OCI-LY7 (cell line): Measurements from ENCODE around the gene USP30. TPM values are rescaled to one million over a fixed set of nuclear protein-coding genes. Genes with fewer than 3 reads are reported as not detected.

Source experiments
- BruUV-seq: library from RNA; stranded (reverse); fragments of 400-500 nt; replicated peaks from 2 replicates; lab custom pipeline; 2021; lab: Mats Ljungman, UMichigan
- CTCF ChIA-PET: fragments of 300-600 bp; sonication (Branson Sonifier 250); formaldehyde crosslinking; loops from one replicate; lab custom pipeline; 2022; ENCODE audit warnings: antibody characterized with exemption; ENCODE audit not compliant: unreplicated experiment; lab: Charles Lee
- POLR2A ChIA-PET: fragments of 300-600 bp; sonication (Branson Sonifier 250); formaldehyde crosslinking; loops from one replicate; lab custom pipeline; 2022; ENCODE audit warnings: antibody characterized with exemption; lab: Charles Lee
- DNase-seq: peaks from one replicate; pipeline ENCODE4 v3.0.0-alpha.2; 2015; ENCODE audit warnings: low spot score
- H2AFZ ChIP-seq: fragments of 200-600 bp; sonication (generic), shearing (Covaris generic); 2 replicates; pipeline ENCODE4 v1.6.1; 2014; ENCODE audit warnings: mild to moderate bottlenecking, antibody characterized with exemption, low read length, moderate library complexity
- H3K27ac ChIP-seq: fragments of 200-600 bp; sonication (generic); 2 replicates; pipeline ENCODE4 v1.5.1; 2014; ENCODE audit warnings: mixed run types, low read depth, mild to moderate bottlenecking, moderate library complexity, low read length, inconsistent platforms; ENCODE audit not compliant: poor library complexity, severe bottlenecking
- H3K36me3 ChIP-seq: fragments of 200-600 bp; sonication (generic); 2 replicates; pipeline ENCODE4 v1.6.1; 2014; ENCODE audit warnings: mild to moderate bottlenecking, antibody characterized with exemption, low read length, moderate library complexity, mixed read lengths; ENCODE audit not compliant: insufficient read depth
- H3K4me1 ChIP-seq: fragments of 200-600 bp; sonication (generic); 2 replicates; pipeline ENCODE4 v1.5.1; 2014; ENCODE audit warnings: mild to moderate bottlenecking, low read length; ENCODE audit not compliant: insufficient read depth, poor library complexity, severe bottlenecking
- H3K4me2 ChIP-seq: fragments of 200-600 bp; sonication (generic); 2 replicates; pipeline ENCODE4 v1.6.1; 2014; ENCODE audit warnings: mild to moderate bottlenecking, low read length
- H3K4me3 ChIP-seq: fragments of 200-600 bp; sonication (generic); 2 replicates; pipeline ENCODE4 v1.5.1; 2014; ENCODE audit warnings: mild to moderate bottlenecking, low read depth, low read length; ENCODE audit not compliant: poor library complexity, severe bottlenecking
- H3K79me2 ChIP-seq: fragments of 200-600 bp; sonication (generic); 2 replicates; pipeline ENCODE4 v1.6.1; 2016; ENCODE audit warnings: low read depth, mild to moderate bottlenecking, low read length, moderate library complexity, mixed read lengths; ENCODE audit not compliant: insufficient read depth
- H3K9me2 ChIP-seq: fragments of 200-600 bp; sonication (generic); 2 replicates; pipeline ENCODE4 v1.6.1; 2016; ENCODE audit warnings: mild to moderate bottlenecking, low read length, mixed read lengths; ENCODE audit not compliant: insufficient read depth
- H3K9me3 ChIP-seq: fragments of 200-600 bp; sonication (generic); 2 replicates; pipeline ENCODE4 v1.6.1; 2014; ENCODE audit warnings: mild to moderate bottlenecking, mixed run types, low read length, mixed read lengths
- H4K20me1 ChIP-seq: fragments of 200-600 bp; sonication (generic); 2 replicates; pipeline ENCODE4 v1.6.1; 2014; ENCODE audit warnings: mild to moderate bottlenecking, antibody characterized with exemption, low read length, moderate library complexity, mixed read lengths; ENCODE audit not compliant: insufficient read depth
- CTCF ChIP-seq: fragments of 200-600 bp; sonication (generic); conservative IDR thresholded peaks from 2 replicates; pipeline ENCODE4 v1.5.1; 2014; ENCODE audit warnings: mild to moderate bottlenecking, antibody characterized with exemption, low read length, moderate library complexity, mixed read lengths
- EZH2phosphoT487 ChIP-seq: fragments of 200-600 bp; sonication (generic); IDR thresholded peaks from 2 replicates; pipeline ENCODE4 v1.6.1; 2018; ENCODE audit warnings: low read depth, borderline replicate concordance, mild to moderate bottlenecking, mixed run types, antibody characterized with exemption, low read length, moderate library complexity, mixed read lengths
- intact Hi-C: fragments of 100-400 bp; cut with micrococcal nuclease; formaldehyde crosslinking; loops from one replicate; pipeline ENCODE4 v1.10.0; 2022; ENCODE audit not compliant: unreplicated experiment
- total RNA-seq, 2 experiments: library from RNA; depleted of rRNA in 1 of 2; stranded (reverse); fragments of >200 nt in 1 of 2; shearing (Covaris generic) in 1 of 2; gene quantifications; 2 replicates each; pipeline ENCODE4 v1.2.3, GENCODE V29; 2014 to 2022

USP30 gene
- total RNA-seq, 2 experiments from 2014 or later = 15.7 to 36.2 TPM

- ChIA-PET POLR2A (interaction anchor here (0.6 to 1.4 kb wide), 6 partner anchors 10 to 1258 kb away, joined by 3 to 6 read pairs (median 5); no protein-coding TSS in a partner anchor), CTCF (no interaction called here)
- no peak overlapping the region for H3K4me2 ChIP-seq
- no peak overlapping the region for H3K27ac ChIP-seq
- no peaks in the 10 kb centered on the region for H3K9me2 ChIP-seq
- H3K4me1 ChIP-seq = peaks cover 7% of the 10 kb centered on the region
- DNase-seq = no peak
- H3K79me2 ChIP-seq = no peaks in the 10 kb centered on the region
- H3K9me3 ChIP-seq = no peaks in the 10 kb centered on the region
- H2AFZ ChIP-seq = no peak overlapping the region
- intact Hi-C loops = loop anchor here (5.0 kb wide), 1 partner anchor 274 kb away; no protein-coding TSS in a partner anchor
- H4K20me1 ChIP-seq = no peaks in the 10 kb centered on the region
- peaks cover 46% of the 10 kb centered on the region for H3K36me3 ChIP-seq
- no peak overlapping the region for H3K4me3 ChIP-seq
- no TSS peak for BruUV-seq
- TF ChIP-seq EZH2phosphoT487 = no peak
- no peak for TF ChIP-seq CTCF
These were observed 60.5 kb downstream of the USP30 start for GRCh38 chr12:109112720-109113465.

- H3K4me3 ChIP-seq = no peak overlapping the region
- no peak for DNase-seq
- intact Hi-C loops = loop anchor here (5.0 kb wide), 1 partner anchor 274 kb away; no protein-coding TSS in a partner anchor
- H3K36me3 ChIP-seq = peaks cover 37% of the 10 kb centered on the region
- no peak for TF ChIP-seq CTCF
- no peak for TF ChIP-seq EZH2phosphoT487
- no peak overlapping the region for H3K27ac ChIP-seq
- no peaks in the 10 kb centered on the region for H4K20me1 ChIP-seq
- peaks cover 7% of the 10 kb centered on the region for H3K4me1 ChIP-seq
- POLR2A ChIA-PET = interaction anchor here (1.2 kb wide), 1 partner anchor 12 kb away, joined by 3 read pairs; no protein-coding TSS in a partner anchor
- H3K9me3 ChIP-seq = no peaks in the 10 kb centered on the region
- CTCF ChIA-PET = no interaction called here
- BruUV-seq = no TSS peak
- no peaks in the 10 kb centered on the region for H3K9me2 ChIP-seq
- H3K4me2 ChIP-seq = no peak overlapping the region
- H2AFZ ChIP-seq = no peak overlapping the region
- no peaks in the 10 kb centered on the region for H3K79me2 ChIP-seq
These were observed 61.4 kb downstream of the USP30 start for GRCh38 chr12:109113661-109114321.
